ENCODE data around the gene FIGN. TPM values are rescaled to one million over a fixed set of nuclear protein-coding genes. Genes with fewer than 3 reads are reported as not detected.

FIGN gene
- total RNA-seq, 1 experiment from 2014 or later: 2.7 TPM

GRCh38 chr2:163662141-163662780 is 73.5 kb downstream of the FIGN start:
- DNase-seq (ENCODE audit: low spot score): no peak

GRCh38 chr2:163659224-163659623 is 76.6 kb downstream of the FIGN start:
- no peak for DNase-seq (ENCODE audit: low spot score)

- DNase-seq (ENCODE audit: low spot score): no peak
These were observed 77.3 kb downstream of the FIGN start for GRCh38 chr2:163658556-163658955.

GRCh38 chr2:163657281-163657656 is 78.5 kb downstream of the FIGN start:
- DNase-seq (ENCODE audit: low spot score): no peak

- no peak for DNase-seq (ENCODE audit: low spot score)
These were observed 79.1 kb downstream of the FIGN start for GRCh38 chr2:163656622-163657280.

GRCh38 chr2:163655667-163656066 is 80.1 kb downstream of the FIGN start:
- DNase-seq (ENCODE audit: low spot score): no peak

- DNase-seq (ENCODE audit: low spot score): no peak
These were observed 83.1 kb downstream of the FIGN start for GRCh38 chr2:163652751-163653150.

- no peak for DNase-seq (ENCODE audit: low spot score)
These were observed 86.7 kb downstream of the FIGN start for GRCh38 chr2:163649080-163649479.

GRCh38 chr2:163647300-163647699 is 88.5 kb downstream of the FIGN start:
- no peak for DNase-seq (ENCODE audit: low spot score)

- no peak for DNase-seq (ENCODE audit: low spot score)
These were observed 89.1 kb downstream of the FIGN start for GRCh38 chr2:163646687-163647086.

GRCh38 chr2:163644238-163644637 is 91.6 kb downstream of the FIGN start:
- DNase-seq (ENCODE audit: low spot score): peak; percentile 6

GRCh38 chr2:163641986-163642385 is 93.8 kb downstream of the FIGN start:
- DNase-seq (ENCODE audit: low spot score): peak; percentile 32

- no peak for DNase-seq (ENCODE audit: low spot score)
These were observed 95.1 kb downstream of the FIGN start for GRCh38 chr2:163640542-163641193.

GRCh38 chr2:163637871-163638270 is 97.9 kb downstream of the FIGN start:
- DNase-seq (ENCODE audit: low spot score): no peak

GRCh38 chr2:163633291-163633690 is 102.5 kb downstream of the FIGN start:
- DNase-seq (ENCODE audit: low spot score): no peak

GRCh38 chr2:163630836-163631235 is 105.0 kb downstream of the FIGN start:
- no peak for DNase-seq (ENCODE audit: low spot score)

GRCh38 chr2:163626639-163627109 is 109.1 kb downstream of the FIGN start:
- DNase-seq (ENCODE audit: low spot score): peak; percentile 6

GRCh38 chr2:163626208-163626607 is 109.6 kb downstream of the FIGN start:
- DNase-seq (ENCODE audit: low spot score): no peak

- DNase-seq (ENCODE audit: low spot score): no peak
These were observed 110.2 kb downstream of the FIGN start for GRCh38 chr2:163625632-163626031.

GRCh38 chr2:163621445-163622004 is 114.3 kb downstream of the FIGN start:
- DNase-seq (ENCODE audit: low spot score): no peak

- DNase-seq (ENCODE audit: low spot score): no peak
These were observed 118.3 kb downstream of the FIGN start for GRCh38 chr2:163617517-163617916.

- no peak for DNase-seq (ENCODE audit: low spot score)
These were observed 122.5 kb downstream of the FIGN start for GRCh38 chr2:163613266-163613731.

GRCh38 chr2:163612332-163612731 is 123.5 kb downstream of the FIGN start:
- DNase-seq (ENCODE audit: low spot score): no peak
